Ishikawa (cell line): ENCODE results near the gene RNF220.

Source experiments
- FOXM1 ChIP-seq: IDR thresholded peaks from 2 replicates; pipeline ENCODE4 v1.6.1; 2012; ENCODE audit warnings: low read depth, borderline replicate concordance
- RAD21 ChIP-seq: IDR thresholded peaks from 2 replicates; pipeline ENCODE4 v1.6.1; 2012; ENCODE audit warnings: low read depth
- YY1 ChIP-seq: IDR thresholded peaks from 2 replicates; pipeline ENCODE4 v1.6.1; 2012; ENCODE audit warnings: low read depth
- TF ChIP-seq, protein P1 (sequence below): IDR thresholded peaks from 2 replicates; pipeline ENCODE4 v1.6.1; 2012

DNA sequence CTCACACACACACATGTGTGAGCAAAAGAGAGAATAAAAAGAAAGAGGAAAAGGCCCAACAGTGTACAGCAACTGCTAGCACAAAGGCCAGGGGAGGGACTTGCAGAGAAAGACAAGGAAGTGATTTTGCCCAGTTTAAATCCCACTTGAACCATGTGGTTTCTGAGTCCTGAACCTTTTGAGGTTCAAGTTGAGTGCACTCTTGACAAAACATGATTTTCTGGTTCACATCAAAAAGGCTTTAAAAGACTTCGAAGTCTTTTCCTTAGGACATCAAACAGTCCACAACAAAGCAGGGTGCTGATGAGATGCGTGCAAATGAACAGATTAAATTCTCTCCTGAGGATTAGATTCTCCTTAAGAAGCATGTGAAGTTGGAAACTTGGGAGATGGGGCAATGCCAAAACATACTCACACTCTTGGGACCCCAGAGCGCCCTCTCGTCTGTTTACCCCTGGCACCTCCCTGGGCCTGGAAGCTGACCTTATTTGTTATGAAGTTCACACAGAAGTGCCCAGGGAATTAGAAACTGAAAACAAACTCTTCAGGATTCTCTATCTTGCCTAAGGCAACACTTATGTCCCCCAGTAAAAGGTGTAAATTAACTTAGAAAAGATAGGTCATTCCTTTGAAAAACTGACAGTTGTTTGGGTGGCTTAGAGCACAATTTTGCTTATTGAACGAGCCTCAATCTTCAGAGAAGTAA, 31.5 kb downstream of the RNF220 start:
- TF ChIP-seq, protein P1, sequence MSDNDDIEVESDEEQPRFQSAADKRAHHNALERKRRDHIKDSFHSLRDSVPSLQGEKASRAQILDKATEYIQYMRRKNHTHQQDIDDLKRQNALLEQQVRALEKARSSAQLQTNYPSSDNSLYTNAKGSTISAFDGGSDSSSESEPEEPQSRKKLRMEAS, result no peak
- no peak for TF ChIP-seq RAD21
- TF ChIP-seq YY1, result no peak
- no peak for TF ChIP-seq FOXM1
